ENCODE data around the gene TMBIM6.
"Not testable (repeated sequence)": the region's sequence is repeated elsewhere in the genome, so short reads cannot be mapped to it uniquely, and the experiment has no call there.

The TMBIM6 gene, protein sequence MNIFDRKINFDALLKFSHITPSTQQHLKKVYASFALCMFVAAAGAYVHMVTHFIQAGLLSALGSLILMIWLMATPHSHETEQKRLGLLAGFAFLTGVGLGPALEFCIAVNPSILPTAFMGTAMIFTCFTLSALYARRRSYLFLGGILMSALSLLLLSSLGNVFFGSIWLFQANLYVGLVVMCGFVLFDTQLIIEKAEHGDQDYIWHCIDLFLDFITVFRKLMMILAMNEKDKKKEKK

DNA sequence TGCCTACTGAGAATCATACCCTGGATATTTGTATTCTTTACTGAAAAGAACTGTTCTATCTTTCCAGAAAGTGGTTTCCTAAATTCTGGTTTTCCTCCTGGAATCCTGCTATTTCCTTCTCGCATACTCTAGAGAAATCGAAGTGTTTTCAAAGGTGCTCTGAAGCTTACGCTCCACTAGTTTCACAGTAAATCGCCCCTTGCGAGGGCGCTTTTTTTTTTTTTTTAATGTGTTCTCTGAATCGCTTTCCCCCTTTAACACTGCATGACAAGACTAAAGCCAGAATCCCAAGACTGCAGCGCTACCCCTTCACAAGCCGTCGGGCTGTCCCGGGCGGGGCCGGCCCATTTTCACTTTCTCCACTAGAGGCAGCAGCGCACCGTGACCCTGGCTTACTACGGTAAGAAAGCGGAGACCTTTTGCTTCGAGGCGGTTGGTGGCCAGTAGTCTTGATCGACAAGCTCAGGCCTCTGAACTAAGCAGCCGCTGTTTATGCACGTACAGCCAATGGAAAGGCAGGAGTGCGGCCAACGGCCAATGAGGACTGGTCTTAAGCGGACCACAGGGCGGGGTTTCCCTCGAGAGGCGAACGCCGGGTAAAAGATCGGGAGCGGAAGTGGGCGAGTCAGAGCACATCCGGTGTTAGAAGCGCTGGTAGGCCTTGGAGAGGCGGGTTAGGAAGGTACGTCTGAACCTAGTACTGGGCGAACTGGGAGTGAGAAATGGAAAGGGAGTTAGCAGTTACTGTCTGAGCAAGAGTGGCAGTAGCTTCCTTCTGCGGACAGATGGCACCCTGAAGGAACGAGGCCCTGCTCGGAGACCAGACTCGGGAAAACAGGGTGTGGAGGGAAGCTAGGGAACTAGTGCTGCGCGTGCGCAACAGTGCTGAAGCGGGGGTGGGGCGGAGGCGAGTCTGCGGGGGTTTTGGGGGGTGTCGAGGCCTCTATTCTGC lies at the start of gene TMBIM6:
Gene TMBIM6, plus strand, starts transcription at position 628 of the 952 bp plus-strand sequence. CDS start 10,937 bp downstream, outside the sequence.
- DNase-seq, result peak; percentile 99

DNA sequence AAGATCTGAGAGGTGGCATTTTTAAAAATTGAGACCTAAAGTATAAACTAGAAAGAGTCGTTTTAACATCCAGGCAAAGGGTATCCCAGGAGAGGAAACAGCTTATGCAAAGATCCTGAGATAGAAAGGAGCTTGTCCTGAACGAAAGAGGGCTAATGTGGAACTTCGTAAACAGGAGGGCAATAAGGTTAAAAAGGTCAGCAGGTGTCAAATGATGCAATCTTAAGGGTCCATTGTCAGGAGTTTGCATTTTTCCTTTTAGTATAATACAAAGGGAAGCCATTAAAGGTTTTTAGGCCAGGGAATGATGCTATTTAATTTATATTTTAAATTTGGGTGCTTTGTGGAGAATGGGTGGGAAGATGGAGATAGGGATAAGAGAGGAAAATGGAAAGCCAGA lies 48.5 kb upstream of the TMBIM6 start:
- DNase-seq, result no peak

DNA sequence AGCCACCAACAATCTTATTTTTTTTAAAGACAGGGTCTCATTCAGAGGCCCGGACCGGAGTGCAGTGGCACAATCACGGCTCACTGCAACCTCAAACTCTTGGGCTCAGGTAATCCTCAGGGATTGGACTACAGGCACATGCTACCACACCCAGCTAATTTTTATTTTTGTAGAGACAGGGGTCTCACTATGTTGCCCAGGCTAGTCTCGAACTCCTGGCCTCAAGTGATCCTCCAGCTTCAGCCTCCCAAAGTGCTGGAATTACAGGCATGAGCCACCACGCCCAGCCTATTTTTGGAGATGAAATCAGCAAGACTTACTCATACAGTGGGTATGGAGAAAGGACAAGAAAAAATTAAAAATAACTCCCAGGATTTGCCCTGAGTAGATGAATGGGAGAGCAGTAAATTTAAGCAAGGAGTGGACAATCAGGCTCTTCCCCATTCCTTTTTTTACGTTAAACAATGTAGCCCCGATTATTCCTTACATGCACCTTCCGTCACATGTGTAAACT lies 47.4 kb upstream of the TMBIM6 start:
- no peak for DNase-seq

DNA sequence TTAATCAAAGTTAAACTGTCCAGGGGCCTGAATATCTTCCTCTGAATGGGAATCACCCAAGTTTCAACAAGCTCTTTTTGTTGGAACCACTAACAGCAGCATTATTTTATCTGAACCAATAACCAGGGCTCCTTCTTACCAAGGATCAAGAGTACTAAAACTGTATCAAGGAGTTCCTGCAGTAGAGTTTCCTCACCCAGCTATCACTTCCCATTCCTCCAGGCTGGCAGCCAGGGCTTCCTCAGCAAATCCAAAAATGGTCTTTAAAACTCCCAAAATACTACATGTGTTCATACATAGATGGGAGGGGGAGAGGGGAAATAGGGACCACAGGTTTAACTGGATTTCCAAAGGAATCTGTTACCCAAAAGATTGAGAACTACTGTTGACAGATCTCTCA lies 44.6 kb upstream of the TMBIM6 start:
- DNase-seq, result no peak

DNA sequence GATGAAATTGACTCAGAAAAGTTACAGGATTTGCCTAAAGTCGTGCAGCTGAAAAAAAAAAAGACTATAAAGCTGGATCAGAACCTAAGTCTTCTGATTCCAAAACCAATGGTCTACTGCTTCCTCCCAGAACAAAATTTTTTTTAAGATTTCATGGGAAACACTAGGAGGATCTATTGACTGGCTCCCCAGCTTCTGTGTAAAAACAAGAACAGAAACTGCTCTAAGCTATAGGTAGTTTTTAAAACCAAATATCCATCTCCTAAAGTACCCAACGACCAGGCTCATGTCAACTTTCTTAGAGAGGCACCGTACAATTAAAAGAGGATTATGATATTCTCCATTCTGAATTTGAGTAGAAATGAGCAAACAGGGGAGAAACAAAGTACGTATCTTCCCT lies 43.5 kb upstream of the TMBIM6 start:
- no peak for DNase-seq

DNA sequence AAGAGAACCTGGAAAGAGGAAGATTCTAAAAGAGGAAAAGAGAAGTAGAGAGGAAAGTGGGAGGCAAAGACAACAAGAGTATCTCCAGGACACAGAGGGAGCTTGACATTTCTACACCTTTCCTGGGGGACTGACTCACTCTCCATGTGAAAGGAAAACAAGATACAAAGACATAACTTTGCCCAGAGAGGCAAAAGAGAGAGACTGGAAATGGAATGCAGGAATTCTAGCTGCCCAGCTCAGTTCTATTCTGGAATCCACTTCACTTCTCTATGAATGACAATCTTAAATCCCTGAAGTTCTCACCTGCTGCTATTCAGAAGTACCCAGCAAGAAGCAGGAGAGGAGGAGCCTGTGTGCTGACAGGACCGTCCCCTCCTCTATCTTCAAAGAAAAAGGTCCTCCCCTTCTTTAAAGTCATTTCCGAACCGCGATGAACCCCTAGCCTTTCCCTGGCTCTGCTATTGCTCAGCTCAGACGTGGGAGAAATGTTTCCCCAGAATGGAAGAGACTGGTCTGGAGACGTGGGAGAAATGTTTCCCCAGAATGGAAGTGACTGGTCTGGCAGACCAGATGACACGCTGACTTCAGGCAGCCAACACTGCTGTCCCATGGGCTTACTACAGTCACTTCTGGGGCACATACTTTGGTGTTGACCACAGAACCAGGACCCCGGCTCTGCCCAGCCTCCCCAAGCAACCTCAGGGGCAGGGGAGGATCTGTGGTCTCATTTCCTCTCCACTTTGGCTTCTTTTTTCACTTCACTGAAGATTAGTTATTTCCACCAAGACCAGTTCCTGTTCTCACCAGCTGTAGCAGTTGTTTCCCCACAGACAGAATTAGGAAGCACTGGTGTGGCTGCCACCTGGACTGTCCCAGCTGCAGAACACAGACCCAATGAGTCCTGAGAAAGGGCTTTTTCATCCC lies 42.5 kb upstream of the TMBIM6 start:
- peak; percentile 19 for DNase-seq

GRCh38 chr12:49702009-49702408 lies 39.3 kb upstream of the TMBIM6 start:
- no peak for DNase-seq

DNA sequence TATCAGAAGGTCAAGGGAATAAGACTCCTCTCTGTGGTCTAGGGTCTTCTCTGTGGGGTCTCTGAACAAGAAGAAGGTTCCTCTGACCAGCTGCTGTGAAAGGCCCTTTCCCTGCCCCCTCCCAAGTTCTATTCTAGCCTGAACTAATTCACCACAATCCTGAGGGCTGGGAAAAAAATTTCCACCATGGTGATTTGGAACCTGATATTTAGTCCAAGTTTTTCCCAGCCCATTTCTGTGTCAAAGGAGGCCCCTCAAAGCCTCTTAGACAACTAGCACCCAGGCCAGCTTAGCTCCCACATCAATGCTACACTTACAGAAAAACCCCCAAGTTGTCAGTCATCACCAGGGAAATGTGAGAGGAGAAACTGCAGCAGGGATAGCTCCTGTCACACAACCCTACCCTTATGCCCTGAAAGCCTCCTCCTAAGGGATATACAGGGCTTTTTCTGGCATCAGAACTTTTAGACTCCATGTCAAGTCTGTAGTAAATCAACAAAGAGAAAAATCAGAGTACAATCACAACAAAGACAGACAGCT lies 38.6 kb upstream of the TMBIM6 start:
- DNase-seq, result no peak

DNA sequence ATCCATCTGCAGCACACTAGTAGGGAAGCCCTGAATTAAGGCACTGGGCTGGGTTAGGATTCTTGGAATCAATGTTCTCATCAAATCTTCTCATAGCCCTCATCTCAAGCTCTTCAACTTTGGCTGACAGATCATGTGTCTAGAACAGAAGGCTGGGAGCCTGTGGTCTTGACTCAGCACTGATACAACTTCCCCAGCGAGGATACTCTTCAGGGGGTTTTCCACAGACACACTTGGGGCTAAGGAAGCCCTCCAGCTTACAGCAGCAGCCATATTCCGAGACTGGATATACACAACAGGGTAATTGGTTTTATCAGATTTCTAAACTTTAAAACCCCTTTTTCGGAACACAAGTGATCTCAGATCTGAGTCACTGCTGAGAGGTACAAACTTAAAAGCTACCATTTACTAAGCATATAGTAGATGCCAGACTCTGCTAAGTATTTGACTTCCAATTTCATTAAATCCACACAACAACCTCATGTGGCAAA lies 37.7 kb upstream of the TMBIM6 start:
- peak; percentile 14 for DNase-seq

DNA sequence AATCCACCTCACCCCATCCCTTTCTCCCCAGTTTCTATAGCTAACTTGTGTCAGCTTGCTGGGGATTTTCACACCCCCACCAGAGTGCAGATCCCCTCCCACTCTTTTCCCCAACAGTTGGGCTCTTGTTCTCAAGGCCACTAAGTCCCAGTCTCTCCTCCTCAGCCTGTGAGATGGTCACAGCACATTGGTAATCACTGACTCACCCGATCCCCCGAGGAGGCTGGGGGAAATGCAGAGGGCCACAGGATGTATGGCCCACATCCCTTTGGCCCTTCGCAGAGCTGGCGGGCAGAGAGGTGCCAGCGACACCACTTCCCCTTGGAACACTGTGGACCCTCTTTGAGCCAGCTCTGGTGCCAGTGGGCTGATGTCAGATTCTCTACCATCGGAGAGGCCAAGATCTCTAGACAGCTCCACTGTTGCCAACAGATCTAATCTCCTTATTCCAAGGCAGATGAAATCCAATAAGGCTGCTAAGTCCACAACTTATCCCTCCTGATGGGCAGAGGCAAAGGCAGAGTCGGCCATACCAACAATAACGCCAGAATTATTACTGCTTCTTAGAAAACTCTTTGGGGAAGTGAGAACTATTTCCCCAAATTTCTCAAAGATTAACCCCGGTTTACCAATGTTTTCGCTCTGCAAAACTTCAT lies 35.8 kb upstream of the TMBIM6 start:
- no peak for DNase-seq

- no peak for DNase-seq
These were observed 34.8 kb upstream of the TMBIM6 start for GRCh38 chr12:49706351-49707127.

GRCh38 chr12:49707128-49707811 lies 34.1 kb upstream of the TMBIM6 start, which contains the start of gene FMNL3:
Gene FMNL3, minus strand, starts transcription at chr12:49707405. Its CDS starts 225 bp downstream, at chr12:49707180.
- peak; percentile 99 for DNase-seq

GRCh38 chr12:49707812-49708147 lies 33.6 kb upstream of the TMBIM6 start:
- DNase-seq, result no peak

DNA sequence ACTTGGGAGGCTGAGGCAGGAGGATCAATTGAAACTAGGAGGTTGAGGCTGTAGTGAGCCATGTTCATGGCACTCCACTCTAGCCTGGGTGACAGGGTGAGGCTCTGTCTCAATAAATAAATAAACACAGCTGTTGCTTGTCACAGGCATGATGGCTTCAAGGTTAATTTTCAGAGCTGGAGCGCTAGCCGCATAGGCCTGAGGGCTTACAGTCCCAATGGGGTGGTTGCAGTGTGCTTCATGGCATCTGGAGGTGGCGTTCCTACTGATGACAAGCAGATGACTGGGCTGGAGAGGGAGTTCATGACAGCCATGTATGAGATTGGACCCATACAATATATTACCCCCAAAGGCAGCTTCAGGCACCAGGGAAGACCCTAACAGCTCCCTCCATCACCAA lies 32.5 kb upstream of the TMBIM6 start:
- no peak for DNase-seq

DNA sequence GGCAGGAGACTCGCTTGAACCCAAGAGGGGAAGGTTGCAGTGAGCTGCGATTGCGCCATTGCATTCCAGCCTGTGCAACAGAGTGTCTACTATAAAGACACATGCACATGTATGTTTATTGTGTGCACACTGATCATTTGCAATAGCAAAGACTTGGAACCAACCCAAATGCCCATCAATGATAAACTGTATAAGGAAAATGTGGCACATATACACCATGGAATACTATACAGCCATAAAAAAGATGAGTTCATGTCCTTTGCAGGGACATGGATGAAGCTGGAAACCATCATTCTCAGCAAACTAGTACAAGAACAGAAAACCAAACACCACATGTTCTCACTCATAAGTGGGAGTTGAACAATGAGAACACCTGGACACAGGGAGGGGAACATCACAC lies 27.4 kb upstream of the TMBIM6 start:
- not testable (repeated sequence) for DNase-seq

DNA sequence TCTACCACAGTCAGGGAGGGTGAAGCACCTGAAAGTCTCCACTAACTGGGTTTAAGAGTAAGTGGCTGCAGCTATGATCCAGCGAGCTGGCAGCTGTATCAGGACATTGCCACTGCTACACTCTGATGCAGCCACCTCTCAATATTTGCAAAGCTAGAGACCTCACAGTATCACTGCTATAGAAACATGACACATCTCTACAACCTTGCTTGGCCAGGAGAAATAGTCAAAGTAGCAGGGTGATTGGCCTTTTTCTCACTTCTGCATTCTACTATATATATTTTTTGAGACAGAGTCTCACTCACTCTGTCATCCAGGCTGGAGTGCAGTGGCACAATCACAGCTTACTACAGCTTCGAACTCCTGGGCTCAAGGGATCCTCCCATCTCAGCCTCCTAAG lies 24.8 kb upstream of the TMBIM6 start:
- DNase-seq, result no peak

DNA sequence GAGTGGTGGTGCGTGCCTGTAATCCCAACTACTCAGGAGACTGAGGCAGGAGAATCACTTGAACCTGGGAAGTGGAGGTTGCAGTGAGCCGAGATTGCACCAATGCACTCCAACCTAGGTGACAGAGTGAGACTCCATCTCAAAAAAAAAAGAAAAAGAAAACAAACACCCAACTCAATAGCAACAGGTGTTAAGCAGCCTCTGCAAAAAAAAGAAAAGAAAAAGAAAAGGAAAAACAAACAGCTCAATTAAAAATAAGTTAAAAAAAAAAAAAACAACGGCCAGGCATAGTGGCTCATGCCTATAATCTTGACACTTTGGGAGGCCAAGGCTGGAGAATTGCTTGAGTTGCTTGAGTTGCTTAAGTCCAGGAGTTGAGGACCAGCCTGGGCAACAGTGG lies 23.6 kb upstream of the TMBIM6 start:
- DNase-seq, result not testable (repeated sequence)

GRCh38 chr12:49720214-49720613 lies 21.1 kb upstream of the TMBIM6 start:
- no peak for DNase-seq

GRCh38 chr12:49721355-49721754 lies 20.0 kb upstream of the TMBIM6 start:
- DNase-seq, result not testable (repeated sequence)

GRCh38 chr12:49728446-49728845 lies 12.9 kb upstream of the TMBIM6 start:
- DNase-seq, result no peak

Data from activated gamma-delta T cell treated with Interleukin-2 at 50 U/mL for 16 hours (primary cell).